Activated B cell treated with CpG ODN at 0.5 μM for 24 hours (primary cell): ENCODE measurements around the gene HEATR5A. TPM values are rescaled to one million over a fixed set of nuclear protein-coding genes. Genes with fewer than 3 reads are reported as not detected.

Source experiments
- ATAC-seq: fragments of 200-7000 bp; cut with Tn5 transposase; one replicate; pipeline ENCODE4 v1.10.0; 2021; ENCODE audit warnings: low read depth, mild to moderate bottlenecking, moderate library complexity
- CTCF ChIA-PET: fragments of 350-600 bp; sonication (Branson Sonifier 250); formaldehyde crosslinking; loops from one replicate; lab custom pipeline; 2021; ENCODE audit warnings: antibody characterized with exemption; lab: Charles Lee
- POLR2A ChIA-PET: fragments of 350-600 bp; sonication (Branson Sonifier 250); formaldehyde crosslinking; loops from one replicate; lab custom pipeline; 2021; ENCODE audit warnings: antibody characterized with exemption; lab: Charles Lee
- DNase-seq: peaks from one replicate; pipeline ENCODE4 v3.0.0; 2022
- H3K27ac Mint-ChIP-seq: one replicate; pipeline ENCODE4 v1.8.0; 2020; ENCODE audit warnings: mixed read lengths
- H3K27me3 Mint-ChIP-seq: one replicate; pipeline ENCODE4 v1.8.0; 2021; ENCODE audit warnings: mixed read lengths
- H3K36me3 Mint-ChIP-seq: one replicate; pipeline ENCODE4 v1.8.0; 2021; ENCODE audit warnings: low read depth, mixed read lengths
- H3K4me1 Mint-ChIP-seq: one replicate; pipeline ENCODE4 v1.8.0; 2021; ENCODE audit warnings: mixed read lengths
- H3K4me3 Mint-ChIP-seq: one replicate; pipeline ENCODE4 v1.8.0; 2020; ENCODE audit warnings: mild to moderate bottlenecking, mixed read lengths
- H3K9me3 Mint-ChIP-seq: one replicate; pipeline ENCODE4 v1.8.0; 2020; ENCODE audit warnings: mixed read lengths
- CTCF ChIP-seq: fragments of 200-600 bp; IDR thresholded peaks from one replicate; pipeline ENCODE4 v1.8.0; 2022; ENCODE audit warnings: antibody characterized with exemption, mild to moderate bottlenecking
- intact Hi-C: fragments of 100-400 bp; cut with micrococcal nuclease; formaldehyde crosslinking; loops from one replicate; pipeline ENCODE4 v1.15.1; 2024
- total RNA-seq: library from RNA; stranded (reverse); gene quantifications from 2 replicates; pipeline ENCODE4 v1.2.3, GENCODE V29; 2022

Gene HEATR5A
- total RNA-seq, 1 donor from 2014 or later: 13.2 TPM

- Mint-ChIP-seq H3K27me3 (no peaks in the 10 kb centered on the region), H3K4me1 (peaks cover 5% of the 10 kb centered on the region), H3K4me3 (no peak overlapping the region), H3K27ac (no peak overlapping the region), H3K9me3 (no peaks in the 10 kb centered on the region), H3K36me3 (no peaks in the 10 kb centered on the region)
- ATAC-seq (no peak), DNase-seq (no peak)
- ChIA-PET POLR2A (no interaction called here), CTCF (no interaction called here)
- TF ChIP-seq CTCF: no peak
- intact Hi-C loops: no loop called here
Measured at GRCh38 chr14:31425905-31426304, 5.6 kb upstream of the HEATR5A start.

GRCh38 chr14:31421200-31421599, 850 bp upstream of the HEATR5A start:
- CTCF ChIA-PET: interaction anchor here (1.6 kb wide), 1 partner anchor 30 kb away, joined by 4 read pairs; no protein-coding TSS in a partner anchor
- no peak for DNase-seq
- peak overlapping the region; percentile 90 for H3K27ac Mint-ChIP-seq
- POLR2A ChIA-PET: interaction anchor here (1.1 to 2.8 kb wide), 9 partner anchors 10 to 799 kb away, joined by 3 to 25 read pairs (median 9); partner anchors contain the start of genes ARHGAP5, DTD2, HECTD1 and SCFD1
- no peak for ATAC-seq
- H3K4me1 Mint-ChIP-seq: peaks cover 22% of the 10 kb centered on the region
- H3K27me3 Mint-ChIP-seq: no peaks in the 10 kb centered on the region
- peaks cover 2% of the 10 kb centered on the region for H3K36me3 Mint-ChIP-seq
- peak overlapping the region; percentile 96 for H3K4me3 Mint-ChIP-seq
- H3K9me3 Mint-ChIP-seq: no peaks in the 10 kb centered on the region
- intact Hi-C loops: loop anchor here (2.0 kb wide), 3 partner anchors 68 to 798 kb away; partner anchors contain the start of genes ARHGAP5, GPR33 and SCFD1
- no peak for TF ChIP-seq CTCF

- TF ChIP-seq CTCF: no peak
- ATAC-seq (peak; percentile 11), DNase-seq (peak; percentile 35)
- peaks cover 2% of the 10 kb centered on the region for H3K36me3 Mint-ChIP-seq
- CTCF ChIA-PET: interaction anchor here (0.8 to 2.2 kb wide), 4 partner anchors 9 to 33 kb away, joined by 3 to 9 read pairs (median 4); no protein-coding TSS in a partner anchor
- no peaks in the 10 kb centered on the region for H3K9me3 Mint-ChIP-seq
- peak overlapping the region; percentile 90 for H3K27ac Mint-ChIP-seq
- POLR2A ChIA-PET: interaction anchor here (0.5 to 2.8 kb wide), 15 partner anchors 10 to 861 kb away, joined by 3 to 25 read pairs (median 4); partner anchors contain the start of genes AP4S1, ARHGAP5, DTD2 and G2E3
- H3K4me3 Mint-ChIP-seq: peak overlapping the region; percentile 96
- peaks cover 22% of the 10 kb centered on the region for H3K4me1 Mint-ChIP-seq
- no peaks in the 10 kb centered on the region for H3K27me3 Mint-ChIP-seq
- intact Hi-C loops: loop anchor here (1.0 to 2.0 kb wide), 10 partner anchors 10 to 861 kb away; partner anchors contain the start of genes ARHGAP5, DTD2, G2E3 and GPR33
Measured at GRCh38 chr14:31419967-31420318, 407 bp downstream of the HEATR5A start.

GRCh38 chr14:31419179-31419966, 977 bp downstream of the HEATR5A start:
- POLR2A ChIA-PET: interaction anchor here (0.7 to 2.8 kb wide), 7 partner anchors 9 to 861 kb away, joined by 3 to 25 read pairs (median 8); partner anchors contain the start of genes AP4S1, DTD2, G2E3 and HECTD1
- Mint-ChIP-seq H3K27ac (peak overlapping the region; percentile 21), H3K27me3 (no peaks in the 10 kb centered on the region), H3K4me3 (peak overlapping the region; percentile 96), H3K9me3 (no peaks in the 10 kb centered on the region), H3K36me3 (peaks cover 2% of the 10 kb centered on the region), H3K4me1 (peaks cover 22% of the 10 kb centered on the region)
- no peak for TF ChIP-seq CTCF
- intact Hi-C loops: no loop called here
- CTCF ChIA-PET: interaction anchor here (2.2 kb wide), 1 partner anchor 29 kb away, joined by 9 read pairs; no protein-coding TSS in a partner anchor
- no peak for ATAC-seq
- DNase-seq: no peak

GRCh38 chr14:31418440-31418839, 1.9 kb downstream of the HEATR5A start:
- Mint-ChIP-seq H3K4me3 (no peak overlapping the region), H3K36me3 (peaks cover 2% of the 10 kb centered on the region), H3K27me3 (no peaks in the 10 kb centered on the region), H3K9me3 (no peaks in the 10 kb centered on the region), H3K4me1 (peaks cover 28% of the 10 kb centered on the region), H3K27ac (no peak overlapping the region)
- ChIA-PET POLR2A (interaction anchor here (0.7 kb wide), 1 partner anchor 38 kb away, joined by 3 read pairs; no protein-coding TSS in a partner anchor), CTCF (no interaction called here)
- TF ChIP-seq CTCF: no peak
- intact Hi-C loops: no loop called here
- no peak for DNase-seq
- no peak for ATAC-seq
